WTC11 (cell line): ENCODE data around the gene STAC.

Source experiments
- SMAD3 ChIP-seq: sonication (generic); formaldehyde crosslinking; IDR thresholded peaks from 2 replicates; pipeline ENCODE4 v1.8.0; 2022; ENCODE audit warnings: missing genetic modification reagents, mild to moderate bottlenecking, borderline replicate concordance
- TF ChIP-seq, protein P1 (sequence below): sonication (generic); formaldehyde crosslinking; IDR thresholded peaks from 2 replicates; pipeline ENCODE4 v1.8.1; 2022; ENCODE audit warnings: low read depth, mild to moderate bottlenecking, moderate library complexity, missing genetic modification reagents, borderline replicate concordance

DNA sequence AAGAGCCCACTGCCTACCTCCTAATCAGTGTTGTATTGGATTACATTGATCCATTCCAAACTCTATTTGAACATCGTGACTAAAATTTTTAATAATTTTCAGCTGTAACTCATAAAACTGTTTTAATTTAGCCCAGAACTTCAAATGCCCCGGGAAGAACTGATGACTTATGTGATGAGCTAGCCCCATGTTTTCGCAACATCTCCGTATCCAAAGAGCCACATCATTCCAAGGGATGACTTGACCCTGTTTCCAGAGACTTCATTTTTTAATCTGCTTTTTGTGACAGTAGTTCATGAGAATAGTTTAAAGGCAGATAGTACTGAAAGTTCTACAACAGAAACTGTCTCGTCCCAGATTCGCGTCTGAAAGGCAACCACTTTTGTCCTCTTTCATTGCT lies 97.4 kb downstream of the STAC start:
- no peak for TF ChIP-seq SMAD3 (CRISPR knock-in tag)
- TF ChIP-seq, protein P1, sequence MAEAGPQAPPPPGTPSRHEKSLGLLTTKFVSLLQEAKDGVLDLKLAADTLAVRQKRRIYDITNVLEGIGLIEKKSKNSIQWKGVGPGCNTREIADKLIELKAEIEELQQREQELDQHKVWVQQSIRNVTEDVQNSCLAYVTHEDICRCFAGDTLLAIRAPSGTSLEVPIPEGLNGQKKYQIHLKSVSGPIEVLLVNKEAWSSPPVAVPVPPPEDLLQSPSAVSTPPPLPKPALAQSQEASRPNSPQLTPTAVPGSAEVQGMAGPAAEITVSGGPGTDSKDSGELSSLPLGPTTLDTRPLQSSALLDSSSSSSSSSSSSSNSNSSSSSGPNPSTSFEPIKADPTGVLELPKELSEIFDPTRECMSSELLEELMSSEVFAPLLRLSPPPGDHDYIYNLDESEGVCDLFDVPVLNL (CRISPR knock-in tag) = no peak
